Large intestine (tissue), 3 donors: ENCODE measurements around the gene ZNF286A. TPM values are rescaled to one million over a fixed set of nuclear protein-coding genes. Genes with fewer than 3 reads are reported as not detected.
"Not testable (repeated sequence)": the region's sequence is repeated elsewhere in the genome, so short reads cannot be mapped to it uniquely, and the experiment has no call there.

ENCODE experiments used
- DNase-seq, 2 donors: peaks; one replicate each; pipeline versions ENCODE4 v3.0.0 to v3.0.0-alpha.2; 2013
- H3K27ac ChIP-seq: one replicate; pipeline ENCODE4 v1.5.1; 2013; ENCODE audit warnings: low read length
- H3K27me3 ChIP-seq: 2 replicates; pipeline ENCODE4 v1.6.1; 2013; ENCODE audit warnings: low read length; ENCODE audit not compliant: control insufficient read depth, insufficient read depth
- H3K36me3 ChIP-seq: 2 replicates; pipeline ENCODE4 v1.6.1; 2013; ENCODE audit warnings: low read length; ENCODE audit not compliant: control insufficient read depth, insufficient read depth
- H3K4me1 ChIP-seq: one replicate; pipeline ENCODE4 v1.6.1; 2013; ENCODE audit warnings: low read length; ENCODE audit not compliant: control insufficient read depth, insufficient read depth
- H3K4me3 ChIP-seq: one replicate; pipeline ENCODE4 v1.5.1; 2013; ENCODE audit warnings: low read length
- H3K9me3 ChIP-seq: one replicate; pipeline ENCODE4 v1.6.1; 2013; ENCODE audit warnings: mild to moderate bottlenecking, low read depth, low read length, moderate library complexity; ENCODE audit not compliant: control insufficient read depth
- WGBS: methylation state at CpG from one replicate; pipeline ENCODE4 v1.1.5; 2013; ENCODE audit warnings: low lambda C conversion rate; ENCODE audit not compliant: insufficient coverage; 5-methylcytosine and 5-hydroxymethylcytosine counted together
- polyA plus RNA-seq: library from polyadenylated mRNA; unstranded; fragments of 120-200 nt; gene quantifications from one replicate; pipeline ENCODE4 v1.2.1, GENCODE V29; 2013

ZNF286A gene
- polyA plus RNA-seq, 1 donor = 18.1 TPM

GRCh38 chr17:15659236-15659635, 40.3 kb upstream of the ZNF286A start:
- Histone ChIP-seq H3K36me3 (peaks cover 6% of the 10 kb centered on the region), H3K27me3 (no peaks in the 10 kb centered on the region), H3K27ac (no peak overlapping the region), H3K4me1 (peaks cover 12% of the 10 kb centered on the region), H3K9me3 (no peaks in the 10 kb centered on the region), H3K4me3 (no peak overlapping the region)
- no CpG with 5 or more reads among the region's 6 CpGs for WGBS
- no peak for DNase-seq

GRCh38 chr17:15659663-15660062, 39.9 kb upstream of the ZNF286A start:
- Histone ChIP-seq H3K27me3 (no peaks in the 10 kb centered on the region), H3K9me3 (no peaks in the 10 kb centered on the region), H3K4me1 (peaks cover 8% of the 10 kb centered on the region), H3K27ac (no peak overlapping the region), H3K36me3 (peaks cover 6% of the 10 kb centered on the region), H3K4me3 (no peak overlapping the region)
- WGBS = no CpG with 5 or more reads among the region's 4 CpGs
- no peak for DNase-seq

DNA sequence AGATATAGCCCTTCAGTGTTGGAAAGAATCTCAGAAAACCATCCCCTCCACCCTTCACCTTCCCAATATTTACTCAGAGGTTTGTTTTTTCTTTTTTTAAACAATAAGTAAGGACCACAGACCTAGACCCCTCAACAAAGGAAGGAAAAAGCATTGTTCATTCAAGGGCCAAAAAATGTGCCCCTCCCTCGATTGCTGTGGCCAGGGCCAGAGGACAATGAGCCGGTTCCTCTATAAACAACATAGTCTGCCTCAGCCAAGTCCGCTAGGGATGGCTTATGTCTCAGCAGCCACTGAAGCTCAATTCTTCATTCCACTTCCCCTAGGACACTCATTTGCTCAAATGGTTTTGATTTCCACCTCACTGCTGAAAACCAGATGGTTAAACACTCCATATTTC, 39.5 kb upstream of the ZNF286A start:
- Histone ChIP-seq H3K4me1 (peaks cover 4% of the 10 kb centered on the region), H3K27me3 (no peaks in the 10 kb centered on the region), H3K36me3 (peaks cover 6% of the 10 kb centered on the region), H3K27ac (no peak overlapping the region), H3K9me3 (no peaks in the 10 kb centered on the region), H3K4me3 (no peak overlapping the region)
- WGBS = no CpG with 5 or more reads among the region's 3 CpGs
- no peak for DNase-seq

- WGBS = no CpG with 5 or more reads among the region's 3 CpGs
- H3K36me3 ChIP-seq = peaks cover 6% of the 10 kb centered on the region
These were observed 36.9 kb upstream of the ZNF286A start for GRCh38 chr17:15662681-15663080.

DNA sequence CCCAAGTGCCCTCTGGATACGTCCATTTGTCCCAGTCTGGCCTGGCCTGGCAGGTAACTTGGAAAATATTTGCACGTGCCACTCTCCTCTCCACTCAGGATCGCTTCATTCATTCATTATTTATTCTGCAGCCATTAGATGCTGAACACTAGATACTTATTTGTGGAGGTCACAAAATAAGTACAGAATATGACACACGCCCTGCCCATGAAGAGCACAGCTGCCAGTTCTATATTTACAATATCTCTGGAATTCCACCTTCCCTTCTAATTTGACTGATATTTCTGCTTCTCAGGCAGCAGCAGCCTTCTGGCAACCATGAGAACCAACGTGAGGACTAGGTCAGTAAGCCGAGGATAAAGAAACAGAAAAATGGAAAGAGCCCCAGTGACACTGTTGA, 36.4 kb upstream of the ZNF286A start:
- H3K36me3 ChIP-seq = peaks cover 6% of the 10 kb centered on the region
- no peaks in the 10 kb centered on the region for H3K27me3 ChIP-seq
- WGBS = 87% methylated on average over 2 of the region's 6 CpGs
- no peak overlapping the region for H3K4me3 ChIP-seq
- DNase-seq = no peak
- H3K9me3 ChIP-seq = no peaks in the 10 kb centered on the region
- no peaks in the 10 kb centered on the region for H3K4me1 ChIP-seq
- no peak overlapping the region for H3K27ac ChIP-seq

More at GRCh38 chr17:15662681-15663080, 36.9 kb upstream of the ZNF286A start:
- H3K27me3 ChIP-seq = no peaks in the 10 kb centered on the region
- H3K27ac ChIP-seq = no peak overlapping the region
- H3K9me3 ChIP-seq = no peaks in the 10 kb centered on the region
- H3K4me3 ChIP-seq = no peak overlapping the region
- H3K4me1 ChIP-seq = no peaks in the 10 kb centered on the region
- no peak for DNase-seq

GRCh38 chr17:15663691-15664090, 35.9 kb upstream of the ZNF286A start:
- Histone ChIP-seq H3K36me3 (peaks cover 6% of the 10 kb centered on the region), H3K27me3 (no peaks in the 10 kb centered on the region), H3K4me3 (no peak overlapping the region), H3K27ac (no peak overlapping the region), H3K9me3 (no peaks in the 10 kb centered on the region), H3K4me1 (no peaks in the 10 kb centered on the region)
- WGBS = 100% methylated on average over 1 of the region's 5 CpGs
- no peak for DNase-seq

GRCh38 chr17:15669526-15669925, 30.0 kb upstream of the ZNF286A start:
- DNase-seq = not testable (repeated sequence)
- WGBS = no CpG with 5 or more reads among the region's 5 CpGs

DNA sequence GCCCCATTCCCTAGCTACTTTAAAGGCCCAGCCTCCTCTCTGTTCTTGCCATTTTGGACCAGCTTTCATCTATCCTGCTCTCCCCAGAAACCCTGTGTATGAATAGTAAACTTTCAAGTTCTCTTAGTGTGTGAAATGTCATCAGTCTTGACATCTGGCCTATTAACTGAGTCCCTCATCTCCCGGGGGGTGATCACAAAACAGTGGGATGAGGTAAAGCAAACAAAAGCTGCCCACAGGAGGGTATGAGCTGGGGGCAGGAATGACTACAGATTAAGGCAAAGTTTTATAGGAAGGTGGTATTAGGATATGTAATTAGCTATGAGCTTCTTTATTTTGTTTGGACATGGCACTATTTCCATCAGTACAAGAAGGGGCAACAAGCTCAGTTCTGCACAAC, 24.9 kb upstream of the ZNF286A start:
- not testable (repeated sequence) for DNase-seq, H3K36me3 ChIP-seq, H3K4me3 ChIP-seq, H3K27ac ChIP-seq, H3K9me3 ChIP-seq, H3K27me3 ChIP-seq, H3K4me1 ChIP-seq
- no CpG with 5 or more reads among the region's 1 CpG for WGBS

More at GRCh38 chr17:15669526-15669925, 30.0 kb upstream of the ZNF286A start:
- not testable (repeated sequence) for H3K4me3 ChIP-seq, H3K4me1 ChIP-seq, H3K27ac ChIP-seq, H3K27me3 ChIP-seq, H3K36me3 ChIP-seq, H3K9me3 ChIP-seq

DNA sequence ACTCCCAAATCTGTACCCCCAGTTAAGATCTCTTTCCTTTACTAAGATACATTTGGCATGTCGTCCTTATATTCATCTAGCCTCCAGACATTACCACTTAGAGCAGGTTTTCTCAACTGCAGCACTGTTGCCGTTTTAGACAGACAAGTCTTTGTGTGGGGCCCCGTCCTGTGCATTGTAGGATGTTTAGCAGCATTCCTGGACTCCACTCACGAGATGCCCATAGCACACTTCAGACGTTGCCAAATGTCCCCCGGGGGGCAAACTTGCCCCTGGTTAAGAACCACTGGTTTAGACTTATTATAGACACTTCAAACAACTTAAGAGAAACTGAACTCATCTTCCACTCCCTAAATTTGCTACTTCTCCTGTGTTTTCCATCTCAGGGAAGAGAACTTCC, 23.6 kb upstream of the ZNF286A start:
- not testable (repeated sequence) for DNase-seq, H3K9me3 ChIP-seq, H3K36me3 ChIP-seq, H3K4me1 ChIP-seq, H3K27me3 ChIP-seq, H3K27ac ChIP-seq, H3K4me3 ChIP-seq
- no CpG with 5 or more reads among the region's 6 CpGs for WGBS

DNA sequence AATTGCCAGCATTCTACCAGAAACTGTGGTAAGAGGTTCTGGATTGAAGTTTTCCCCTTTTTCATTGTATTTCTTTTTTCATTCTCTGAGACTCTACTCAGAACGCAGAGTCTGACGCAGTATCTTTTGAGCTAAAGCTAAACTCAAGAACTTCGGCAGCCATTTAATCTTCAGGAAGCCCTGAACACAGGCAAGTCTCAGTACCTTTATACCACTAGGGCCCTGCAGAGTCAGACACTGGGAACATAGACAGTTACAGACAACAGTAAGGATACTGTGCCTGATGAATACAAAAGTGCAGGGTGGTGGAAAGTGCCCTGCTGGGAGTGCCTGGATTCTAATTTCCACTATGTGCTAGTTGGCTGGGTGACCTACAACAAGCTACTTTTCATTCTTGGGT, 16.4 kb upstream of the ZNF286A start:
- H3K36me3 ChIP-seq, H3K9me3 ChIP-seq, H3K4me3 ChIP-seq, H3K27me3 ChIP-seq, DNase-seq, H3K4me1 ChIP-seq, H3K27ac ChIP-seq: not testable (repeated sequence)
- no CpG with 5 or more reads among the region's 3 CpGs for WGBS

GRCh38 chr17:15683824-15684478, 15.6 kb upstream of the ZNF286A start, which contains the start of gene TRIM16:
Gene TRIM16 (minus strand): TSS chr17:15684311. CDS start chr17:15651609, 32,702 bp downstream.
- not testable (repeated sequence) for H3K27me3 ChIP-seq, H3K9me3 ChIP-seq, H3K27ac ChIP-seq, H3K4me1 ChIP-seq, H3K36me3 ChIP-seq
- peak; percentile 31 to 75 for DNase-seq
- H3K4me3 ChIP-seq = peak within 1 kb of the TSS; percentile 55
- WGBS = no CpG with 5 or more reads among the region's 35 CpGs
